ENCODE results near the gene EGLN2.
"Not testable (repeated sequence)": the region's sequence is repeated elsewhere in the genome, so short reads cannot be mapped to it uniquely, and the experiment has no call there.

The EGLN2 gene

GRCh38 chr19:40846722-40847121, 47.7 kb downstream of the EGLN2 start:
- not testable (repeated sequence) for DNase-seq (ENCODE audit: low spot score)

GRCh38 chr19:40850277-40850676, 51.3 kb downstream of the EGLN2 start, which contains the start of gene CYP2A6:
CYP2A6 (minus strand) TSS chr19:40850447; CDS start chr19:40850426, 21 bp downstream.
- not testable (repeated sequence) for DNase-seq (ENCODE audit: low spot score)

GRCh38 chr19:40852467-40853152, 53.6 kb downstream of the EGLN2 start:
- not testable (repeated sequence) for DNase-seq (ENCODE audit: low spot score)
